Measurements from ENCODE around the gene BYSL. TPM values are rescaled to one million over a fixed set of nuclear protein-coding genes. Genes with fewer than 3 reads are reported as not detected.

BYSL gene
- total RNA-seq, 1 donor from 2014 or later = 43.2 TPM

GRCh38 chr6:41958022-41958856 is 36.9 kb downstream of the BYSL start:
- peak; percentile 81 for ATAC-seq (ENCODE audit: low read depth)
- Mint-ChIP-seq H3K9me3 (peaks cover 4% of the 10 kb centered on the region), H3K27ac (peak overlapping the region; percentile 66), H3K4me3 (peak overlapping the region; percentile 2), H3K36me3 (ENCODE audit: low read depth) (peaks cover 37% of the 10 kb centered on the region), H3K4me1 (peaks cover 31% of the 10 kb centered on the region), H3K27me3 (no peaks in the 10 kb centered on the region)
- intact Hi-C loops (cut with micrococcal nuclease) = loop anchor here (1.0 kb wide), 2 partner anchors 17 to 18 kb away; partner anchors contain the start of gene CCND3
- TF ChIP-seq CTCF (IDR thresholded peaks at IDR 0.05) = no peak
- no peak for DNase-seq
- CTCF ChIA-PET = no interaction called here
- POLR2A ChIA-PET = interaction anchor here (0.6 to 0.7 kb wide), 2 partner anchors 19 to 48 kb away, joined by 6 to 9 read pairs; no protein-coding TSS in a partner anchor

- Mint-ChIP-seq H3K4me1 (peaks cover 33% of the 10 kb centered on the region), H3K36me3 (ENCODE audit: low read depth) (peaks cover 46% of the 10 kb centered on the region), H3K27me3 (no peaks in the 10 kb centered on the region), H3K27ac (peak overlapping the region; percentile 24), H3K9me3 (peaks cover 4% of the 10 kb centered on the region), H3K4me3 (no peak overlapping the region)
- ChIA-PET CTCF (no interaction called here), POLR2A (interaction anchor here (0.5 to 0.7 kb wide), 2 partner anchors 24 to 273 kb away, joined by 4 read pairs; no protein-coding TSS in a partner anchor)
- DNase-seq (no peak), ATAC-seq (ENCODE audit: low read depth) (no peak)
- intact Hi-C loops (cut with micrococcal nuclease) = no loop called here
- TF ChIP-seq CTCF (IDR thresholded peaks at IDR 0.05) = no peak
Measured at GRCh38 chr6:41960028-41960427, 38.7 kb downstream of the BYSL start.

GRCh38 chr6:41963371-41963770 is 42.1 kb downstream of the BYSL start:
- Mint-ChIP-seq H3K27ac (peak overlapping the region; percentile 51), H3K9me3 (peaks cover 4% of the 10 kb centered on the region), H3K4me3 (no peak overlapping the region), H3K4me1 (peaks cover 33% of the 10 kb centered on the region), H3K27me3 (no peaks in the 10 kb centered on the region), H3K36me3 (ENCODE audit: low read depth) (peaks cover 44% of the 10 kb centered on the region)
- no peak for ATAC-seq (ENCODE audit: low read depth)
- no peak for TF ChIP-seq CTCF (IDR thresholded peaks at IDR 0.05)
- intact Hi-C loops (cut with micrococcal nuclease) = no loop called here
- DNase-seq = no peak
- ChIA-PET POLR2A (interaction anchor here (0.6 to 1.5 kb wide), 4 partner anchors 9 to 411 kb away, joined by 3 to 4 read pairs (median 4); no protein-coding TSS in a partner anchor), CTCF (interaction anchor here (0.6 to 1.1 kb wide), 2 partner anchors 24 to 76 kb away, joined by 3 read pairs; no protein-coding TSS in a partner anchor)

- no peaks in the 10 kb centered on the region for H3K9me3 Mint-ChIP-seq
- ChIA-PET POLR2A (interaction anchor here (0.6 to 1.5 kb wide), 2 partner anchors 8 to 410 kb away, joined by 4 read pairs; no protein-coding TSS in a partner anchor), CTCF (no interaction called here)
- DNase-seq (no peak), ATAC-seq (ENCODE audit: low read depth) (no peak)
- peaks cover 24% of the 10 kb centered on the region for H3K4me1 Mint-ChIP-seq
- intact Hi-C loops (cut with micrococcal nuclease) = no loop called here
- H3K4me3 Mint-ChIP-seq = no peak overlapping the region
- peaks cover 36% of the 10 kb centered on the region for H3K36me3 Mint-ChIP-seq (ENCODE audit: low read depth)
- H3K27me3 Mint-ChIP-seq = no peaks in the 10 kb centered on the region
- no peak for TF ChIP-seq CTCF (IDR thresholded peaks at IDR 0.05)
- peak overlapping the region; percentile 18 for H3K27ac Mint-ChIP-seq
Measured at GRCh38 chr6:41964201-41964887, 43.0 kb downstream of the BYSL start.
